Mononuclear cell (primary cell): ENCODE data around the gene ADGRD1. TPM values are rescaled to one million over a fixed set of nuclear protein-coding genes. Genes with fewer than 3 reads are reported as not detected.

Source experiments
- H3K27me3 ChIP-seq: 2 replicates; pipeline ENCODE4 v1.6.0; 2011; ENCODE audit warnings: low read length, control low read depth; ENCODE audit not compliant: insufficient read depth
- H3K4me1 ChIP-seq: 2 replicates; pipeline ENCODE4 v1.5.1; 2011; ENCODE audit warnings: mild to moderate bottlenecking, low read length, control low read depth; ENCODE audit not compliant: insufficient read depth
- H3K4me3 ChIP-seq: 2 replicates; pipeline ENCODE4 v1.5.1; 2011; ENCODE audit warnings: mild to moderate bottlenecking, low read length, moderate library complexity
- H3K9me3 ChIP-seq: 2 replicates; pipeline ENCODE4 v1.5.1; 2011; ENCODE audit warnings: low read depth, mild to moderate bottlenecking, control low read depth, low read length
- total RNA-seq: library from RNA; depleted of rRNA; stranded (reverse); fragments of >200 nt; gene quantifications from one replicate; pipeline ENCODE4 v1.2.3, GENCODE V29; 2012

The ADGRD1 gene
- total RNA-seq, 1 donor: 2.3 TPM

DNA sequence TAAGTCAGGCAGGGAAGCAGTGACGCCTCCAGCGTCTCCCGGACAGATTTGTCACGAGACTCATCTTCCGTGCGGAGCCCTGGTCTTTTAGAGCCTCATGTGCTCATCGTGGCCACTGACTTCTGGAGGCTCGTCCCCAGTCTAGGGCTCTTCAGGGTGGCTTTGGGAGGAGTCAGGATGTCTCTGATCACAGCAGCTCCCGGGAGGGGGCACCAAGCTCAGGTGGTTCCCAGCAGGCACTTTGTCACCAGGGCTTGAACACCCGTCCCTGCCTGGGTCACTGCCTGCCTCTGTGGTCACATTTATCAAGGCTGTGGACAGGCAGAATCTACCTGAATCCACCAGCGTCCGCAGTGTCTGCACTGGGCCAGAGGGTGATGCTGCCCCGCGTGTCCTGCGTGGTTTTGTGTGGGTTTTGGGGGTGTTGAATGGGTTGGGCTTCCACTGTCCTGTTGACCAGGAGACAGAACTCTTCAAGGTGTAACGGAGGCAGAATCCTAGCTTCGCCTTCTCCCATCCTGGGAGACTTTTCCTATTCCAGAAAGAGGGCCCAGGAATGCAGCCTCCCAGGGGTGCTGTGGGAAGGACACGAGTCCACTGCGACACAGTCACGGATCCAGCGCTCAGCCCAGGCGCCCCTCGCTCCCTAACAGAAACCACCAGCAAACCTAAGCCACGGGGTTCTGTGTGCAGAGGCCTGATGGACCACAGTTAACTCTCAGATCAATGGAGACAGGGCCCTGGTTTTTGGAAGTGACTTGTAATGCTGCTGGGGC is 132.3 kb downstream of the ADGRD1 start:
- no peaks in the 10 kb centered on the region for H3K9me3 ChIP-seq
- H3K4me1 ChIP-seq: no peaks in the 10 kb centered on the region
- no peaks in the 10 kb centered on the region for H3K27me3 ChIP-seq
- no peak overlapping the region for H3K4me3 ChIP-seq

DNA sequence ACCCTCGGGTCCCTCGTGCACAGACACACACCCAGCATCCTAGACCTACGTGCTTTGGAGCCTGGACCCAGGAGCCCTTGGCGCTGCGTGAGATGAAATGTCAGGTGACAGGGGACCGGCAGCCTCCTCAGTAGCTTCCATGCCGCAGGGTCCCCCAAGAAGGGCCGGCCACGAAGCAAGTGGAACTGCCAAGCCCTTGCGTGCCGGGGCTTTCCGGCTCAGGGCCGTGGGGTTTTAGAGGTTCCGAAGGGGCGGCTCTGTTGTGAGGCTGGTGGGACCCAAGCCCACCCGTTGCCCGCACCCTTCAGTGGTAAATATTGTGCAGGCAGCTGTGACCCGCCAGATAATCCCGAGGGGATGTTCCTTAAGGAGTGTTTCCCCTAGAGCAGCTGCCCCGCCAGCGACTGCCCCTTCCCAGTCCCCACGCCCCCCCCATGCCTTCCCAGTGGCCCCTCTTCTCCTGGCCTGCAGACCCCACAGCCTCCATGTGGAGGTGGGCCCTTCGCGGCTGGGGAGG is 133.7 kb downstream of the ADGRD1 start:
- Histone ChIP-seq H3K4me1 (peaks cover under 1% of the 10 kb centered on the region), H3K9me3 (no peaks in the 10 kb centered on the region), H3K27me3 (no peaks in the 10 kb centered on the region), H3K4me3 (no peak overlapping the region)

DNA sequence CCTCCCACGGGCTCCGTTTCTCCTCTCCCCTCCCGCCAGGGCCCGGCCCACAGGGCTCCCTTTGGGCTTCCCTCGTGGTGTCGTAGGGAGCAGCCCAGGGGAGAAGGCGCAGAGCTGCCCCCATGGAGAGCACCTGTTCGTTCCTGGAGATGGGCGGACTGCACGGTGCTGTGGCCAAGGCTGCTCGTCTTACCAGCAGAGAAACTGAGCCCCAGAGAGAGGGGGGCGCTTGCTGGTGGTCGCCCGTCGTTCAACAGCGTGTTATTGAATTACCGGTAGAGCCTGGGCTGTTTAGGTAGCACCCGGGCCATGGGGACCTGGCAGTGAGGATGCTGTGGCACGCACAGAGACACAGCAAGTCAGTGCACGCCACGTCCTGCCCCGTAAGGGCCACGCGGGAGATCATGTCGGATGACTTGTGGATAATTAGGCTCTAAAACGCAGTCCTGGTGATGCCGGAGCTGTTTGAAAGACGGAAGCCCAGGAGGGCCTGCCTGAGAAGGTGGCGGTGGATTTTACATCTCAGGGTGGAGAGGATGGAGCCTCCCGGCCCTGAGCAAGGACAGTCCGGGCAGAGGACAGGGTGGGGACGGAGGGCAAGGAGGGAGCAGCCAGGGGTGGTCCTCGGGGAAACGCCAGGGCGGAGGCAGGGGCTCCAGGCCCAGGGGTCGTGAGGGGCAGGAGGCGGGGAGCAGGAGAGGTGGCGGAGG is 134.4 kb downstream of the ADGRD1 start:
- Histone ChIP-seq H3K4me1 (peaks cover 8% of the 10 kb centered on the region), H3K4me3 (no peak overlapping the region), H3K9me3 (no peaks in the 10 kb centered on the region), H3K27me3 (no peaks in the 10 kb centered on the region)

DNA sequence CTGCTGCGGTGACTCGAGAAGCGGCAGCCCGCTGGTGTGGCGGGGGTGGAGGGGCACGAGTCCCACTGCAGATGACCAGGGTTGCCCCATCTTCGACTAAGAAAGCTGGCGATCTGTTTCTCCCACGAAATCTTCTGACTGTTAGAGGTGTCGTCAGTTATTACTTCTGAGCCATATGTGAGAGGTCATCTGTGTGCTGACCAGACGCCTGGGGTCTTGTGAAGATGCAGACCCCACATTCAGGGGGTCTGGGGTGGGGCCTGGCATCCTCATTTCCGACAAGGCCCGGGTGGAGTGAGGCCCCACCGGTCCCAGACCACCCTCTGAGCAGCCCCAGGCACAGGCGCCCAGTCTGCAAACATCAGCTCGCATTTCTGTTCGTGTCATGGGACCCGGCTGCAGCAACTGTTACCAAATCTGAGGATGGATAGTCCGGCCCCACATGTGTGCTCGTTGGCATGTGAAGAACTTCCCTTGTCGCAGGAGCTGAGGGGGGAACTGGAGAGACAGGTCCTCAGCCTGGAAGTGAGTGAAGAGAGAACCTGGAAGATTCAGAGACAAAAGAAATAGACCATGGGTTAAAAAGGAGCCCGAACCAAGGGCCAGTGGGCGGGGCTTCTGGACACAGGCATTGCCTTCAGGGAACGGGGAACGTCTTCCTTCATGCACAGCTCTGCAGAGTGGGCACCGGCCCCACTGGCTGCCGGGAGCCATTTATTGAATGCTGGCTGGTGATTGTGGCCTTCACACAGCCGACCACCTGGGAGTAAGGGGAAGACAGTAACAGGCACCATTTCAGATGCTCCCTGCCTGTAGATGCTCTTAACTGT is 135.2 kb downstream of the ADGRD1 start:
- no peaks in the 10 kb centered on the region for H3K9me3 ChIP-seq
- H3K27me3 ChIP-seq: no peaks in the 10 kb centered on the region
- no peak overlapping the region for H3K4me3 ChIP-seq
- H3K4me1 ChIP-seq: peaks cover 16% of the 10 kb centered on the region

DNA sequence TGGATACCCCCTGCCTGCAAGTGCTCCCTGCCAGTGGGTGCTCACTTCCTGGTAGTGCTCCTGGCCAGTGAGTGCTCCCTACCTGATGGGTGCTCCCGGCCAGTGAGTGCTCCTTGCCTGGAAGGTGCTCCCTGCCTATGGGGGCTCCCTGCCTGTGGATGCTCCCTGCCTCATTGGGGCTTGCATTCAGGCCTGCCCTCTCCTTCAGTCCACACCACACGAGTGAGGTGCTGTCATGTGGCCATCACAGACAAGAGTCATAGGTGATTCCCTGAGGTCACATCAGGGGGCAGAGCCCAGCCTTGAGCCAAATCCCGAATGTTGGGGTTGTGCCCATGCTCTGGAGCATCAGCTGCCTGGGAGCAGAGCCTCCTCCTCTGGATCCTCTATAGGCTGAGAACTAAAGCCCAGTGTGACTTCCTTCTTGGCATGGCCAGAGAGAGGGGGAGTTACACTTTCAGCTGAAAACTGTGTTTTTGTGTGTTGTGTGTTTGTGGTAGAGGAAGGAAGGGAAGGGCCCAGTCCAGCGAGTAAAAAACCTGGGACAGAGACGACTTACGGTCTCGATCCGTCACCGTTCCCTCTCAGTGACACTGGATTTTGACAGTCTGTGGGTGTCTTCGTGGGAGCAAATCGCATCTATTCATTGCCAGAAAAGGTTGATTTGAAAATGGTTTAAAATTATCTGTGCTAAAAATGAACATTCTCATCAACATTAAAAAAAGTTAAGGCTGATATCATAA is 136.0 kb downstream of the ADGRD1 start:
- Histone ChIP-seq H3K9me3 (no peaks in the 10 kb centered on the region), H3K4me1 (peaks cover 20% of the 10 kb centered on the region)

DNA sequence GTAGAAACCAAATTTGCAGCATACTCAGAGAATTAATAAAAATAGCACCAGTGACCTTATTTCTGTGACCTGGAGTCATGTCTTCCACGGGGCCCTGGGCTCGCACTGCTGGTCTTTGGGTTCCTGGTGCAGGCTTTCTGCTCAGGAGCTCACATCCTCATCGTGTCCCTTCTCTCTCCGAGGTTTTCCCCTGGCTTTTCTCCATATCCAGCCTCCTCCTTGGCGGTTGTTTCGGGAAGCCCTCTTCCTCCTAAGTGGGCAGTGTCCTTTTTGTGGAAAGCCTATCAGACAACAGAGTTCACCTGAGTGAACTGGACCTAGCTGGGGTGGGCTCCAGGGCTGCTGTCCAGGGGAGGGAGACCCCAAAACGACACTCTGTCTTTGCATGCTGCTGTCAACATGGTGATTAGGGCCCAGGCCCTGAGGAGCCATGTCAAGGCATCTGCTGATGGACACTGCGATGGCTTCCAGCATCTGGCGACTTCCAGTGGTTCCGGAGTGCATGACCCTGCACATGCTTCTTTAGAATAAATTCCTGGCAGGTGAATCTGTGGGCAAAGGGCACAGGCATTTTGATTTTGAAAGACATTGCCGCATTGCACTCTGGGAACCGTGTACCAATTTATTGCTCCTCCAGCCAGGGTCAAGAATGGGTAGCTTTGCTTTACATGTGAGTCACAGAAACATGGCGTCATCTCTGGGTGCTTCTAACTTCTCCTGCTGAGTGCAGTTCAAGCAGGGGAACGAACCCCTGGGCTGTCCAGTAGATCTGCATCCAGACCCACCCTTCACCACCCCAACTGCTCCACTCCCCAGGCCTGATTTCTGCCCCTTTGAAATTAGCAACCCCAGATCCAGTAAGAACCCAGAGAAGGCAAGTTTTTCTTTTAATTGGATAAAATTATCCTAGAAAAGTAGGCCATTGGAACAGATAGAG is 136.8 kb downstream of the ADGRD1 start:
- no peaks in the 10 kb centered on the region for H3K9me3 ChIP-seq
- H3K4me1 ChIP-seq: peaks cover 20% of the 10 kb centered on the region
- H3K4me3 ChIP-seq: no peak overlapping the region
- no peaks in the 10 kb centered on the region for H3K27me3 ChIP-seq

More for the DNA sequence above, 136.0 kb downstream of the ADGRD1 start:
- Histone ChIP-seq H3K27me3 (no peaks in the 10 kb centered on the region), H3K4me3 (no peak overlapping the region)

DNA sequence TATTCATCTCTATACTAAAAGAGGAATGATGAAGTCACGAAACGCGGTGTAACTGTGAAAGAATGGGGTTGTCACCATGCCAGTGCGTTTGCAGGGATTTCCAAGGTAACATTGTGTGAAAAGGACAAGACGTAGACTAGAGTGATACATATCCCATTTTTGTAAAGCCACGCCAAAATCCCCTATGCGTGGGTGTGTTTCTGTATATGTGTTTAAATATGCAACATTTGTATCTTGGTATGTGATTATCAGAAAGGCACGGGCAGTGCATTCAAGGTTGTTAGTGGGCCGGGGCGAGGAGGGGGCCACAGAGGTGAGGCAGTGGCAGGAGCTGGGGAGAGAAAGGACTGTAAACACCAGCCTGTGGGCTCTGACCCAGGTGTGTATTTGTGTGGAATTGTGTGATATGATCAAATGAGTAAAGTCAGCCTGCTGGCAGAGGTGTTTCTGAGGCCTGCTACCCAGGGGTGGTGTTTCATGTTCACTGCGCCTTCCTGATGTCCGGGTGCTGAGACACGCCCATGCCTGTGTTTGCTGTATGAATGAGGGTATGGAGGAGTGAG is 137.8 kb downstream of the ADGRD1 start:
- no peak overlapping the region for H3K4me3 ChIP-seq
- no peaks in the 10 kb centered on the region for H3K9me3 ChIP-seq
- H3K27me3 ChIP-seq: no peaks in the 10 kb centered on the region
- H3K4me1 ChIP-seq: peaks cover 20% of the 10 kb centered on the region

DNA sequence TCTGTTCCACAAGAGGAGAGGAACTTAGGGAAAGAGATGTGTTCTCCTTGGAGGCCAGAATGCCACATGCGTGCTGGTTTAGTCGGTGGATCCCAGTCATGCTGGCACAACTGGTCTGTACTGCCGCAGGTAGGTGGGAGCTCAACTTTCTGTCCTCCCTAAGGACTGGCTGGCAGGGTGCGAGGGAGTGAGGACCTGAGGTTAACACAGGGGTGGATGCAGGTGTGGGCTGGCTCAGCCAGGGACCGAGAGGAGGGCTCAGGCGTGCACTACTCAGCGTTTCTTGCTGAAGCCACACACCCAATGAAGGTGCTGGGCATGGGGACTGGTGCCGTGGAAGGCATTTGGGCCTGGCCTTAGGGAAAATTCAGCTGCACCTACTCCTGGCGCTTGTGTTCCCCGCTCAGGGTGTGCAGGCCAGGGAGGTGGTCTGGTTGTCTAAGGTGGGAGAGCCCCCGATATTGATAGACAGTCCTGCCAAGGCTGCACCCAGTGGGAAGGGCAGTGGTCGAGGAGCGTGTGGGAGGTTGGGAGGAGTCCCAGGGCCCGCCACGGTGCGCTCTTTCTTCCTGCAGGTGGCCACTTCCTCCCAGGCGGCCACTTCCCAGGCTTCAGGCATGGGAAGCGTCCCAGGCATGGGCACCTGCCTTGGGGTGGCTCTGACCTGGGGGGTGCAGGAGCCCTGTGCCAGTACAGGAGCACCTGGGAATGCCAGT is 138.4 kb downstream of the ADGRD1 start:
- no peaks in the 10 kb centered on the region for H3K27me3 ChIP-seq
- H3K9me3 ChIP-seq: no peaks in the 10 kb centered on the region
- no peak overlapping the region for H3K4me3 ChIP-seq
- H3K4me1 ChIP-seq: peaks cover 20% of the 10 kb centered on the region

DNA sequence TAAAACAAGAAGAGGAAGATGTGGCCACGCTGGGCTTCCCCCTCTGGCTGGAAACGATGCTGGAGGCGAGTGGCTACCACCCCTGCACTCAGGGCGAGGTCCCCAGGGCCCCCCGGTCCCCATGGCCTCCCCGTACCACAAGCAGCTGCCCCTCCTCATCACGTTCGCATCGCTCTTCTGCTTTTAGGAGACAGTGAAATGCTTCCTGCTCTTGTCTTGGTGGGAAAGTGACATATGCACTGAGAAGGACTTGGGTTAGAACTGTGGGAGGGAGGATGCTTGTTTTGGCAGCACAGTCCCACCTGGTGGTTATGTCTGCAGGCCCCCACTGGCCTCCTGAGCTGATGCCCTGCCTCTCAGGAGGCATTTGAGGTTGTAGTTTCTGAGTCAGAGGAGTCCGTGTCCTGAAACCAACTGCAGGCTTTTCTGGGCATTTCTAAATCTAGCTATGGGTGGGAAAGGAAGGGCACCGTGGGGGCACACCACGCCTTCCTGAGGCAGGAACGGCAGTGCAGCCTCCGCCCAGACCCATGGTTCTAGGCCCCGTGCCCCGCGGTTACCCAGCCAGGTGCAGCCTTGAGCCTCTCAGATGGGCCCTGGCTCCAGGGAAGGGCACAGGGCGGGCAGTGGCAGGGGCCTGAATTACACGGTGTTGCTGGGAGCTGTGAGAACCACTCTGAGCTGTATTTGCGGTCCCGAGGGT is 139.3 kb downstream of the ADGRD1 start:
- Histone ChIP-seq H3K27me3 (no peaks in the 10 kb centered on the region), H3K4me1 (peaks cover 20% of the 10 kb centered on the region), H3K9me3 (no peaks in the 10 kb centered on the region), H3K4me3 (no peak overlapping the region)

DNA sequence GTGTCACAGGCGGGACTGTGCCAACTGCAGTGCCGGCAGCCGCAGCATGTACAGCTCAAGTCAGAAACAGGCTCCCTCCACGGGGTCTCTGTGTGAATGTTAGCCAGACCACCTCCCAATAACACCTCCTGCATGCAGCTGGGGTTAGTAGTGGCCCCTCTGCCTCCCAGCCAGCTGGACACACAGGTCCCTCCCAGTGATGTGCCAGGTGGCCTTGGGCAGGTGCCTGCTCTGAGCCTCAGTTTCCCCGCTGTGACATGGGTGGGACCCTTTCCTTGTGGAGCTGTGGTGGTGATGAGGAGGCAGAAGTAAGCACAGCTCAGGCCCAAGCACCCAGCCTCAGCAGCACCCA is 139.9 kb downstream of the ADGRD1 start:
- Histone ChIP-seq H3K4me3 (no peak overlapping the region), H3K27me3 (no peaks in the 10 kb centered on the region), H3K4me1 (peaks cover 20% of the 10 kb centered on the region), H3K9me3 (no peaks in the 10 kb centered on the region)

DNA sequence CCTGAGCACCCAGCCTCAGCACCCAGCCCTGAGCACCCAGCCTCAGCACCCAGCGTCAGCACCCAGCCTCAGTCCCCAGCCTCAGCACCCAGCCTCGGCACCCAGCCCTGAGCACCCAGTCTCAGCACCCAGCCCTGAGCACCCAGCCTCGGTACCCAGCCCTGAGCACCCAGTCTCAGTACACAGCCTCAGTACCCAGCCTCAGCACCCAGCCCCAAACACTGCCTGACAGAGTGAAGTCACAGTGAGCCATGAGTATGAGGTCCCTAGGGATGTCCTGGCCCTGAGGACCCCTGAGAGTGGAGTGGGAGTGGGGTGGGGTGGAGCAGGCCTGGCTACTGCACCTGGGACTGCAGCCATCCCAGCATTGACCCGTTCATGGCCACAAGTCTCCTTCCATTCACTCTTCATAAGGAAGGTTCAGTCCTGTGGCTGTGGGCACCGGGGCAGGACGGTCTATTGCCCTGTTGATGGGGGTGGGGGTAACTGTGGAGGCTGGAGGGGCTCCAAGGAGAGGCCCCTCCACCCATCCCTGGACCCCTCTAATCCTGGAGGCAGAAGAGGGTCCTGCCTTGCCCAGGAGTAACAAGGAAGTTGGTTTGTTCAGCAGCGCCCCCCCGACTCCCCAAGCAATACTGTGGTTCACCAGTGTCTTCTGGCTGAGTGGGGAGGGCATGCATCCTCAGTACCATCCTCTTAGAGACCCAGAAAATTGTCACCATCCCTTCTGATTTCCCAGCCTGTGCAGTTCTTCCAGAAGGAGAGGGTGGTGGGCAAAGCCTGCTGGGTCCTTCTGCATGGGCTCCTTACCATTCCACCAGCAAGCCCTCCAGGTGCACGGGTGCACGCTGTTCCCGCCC is 140.5 kb downstream of the ADGRD1 start:
- no peaks in the 10 kb centered on the region for H3K27me3 ChIP-seq
- no peak overlapping the region for H3K4me3 ChIP-seq
- H3K4me1 ChIP-seq: peaks cover 20% of the 10 kb centered on the region
- no peaks in the 10 kb centered on the region for H3K9me3 ChIP-seq
